AG10803 (cell line): ENCODE measurements around the gene DYRK2.

Source experiments
- DNase-seq: peaks from one replicate; pipeline ENCODE4 v3.0.0; 2010; ENCODE audit warnings: low read depth
- H3K4me3 ChIP-seq: 2 replicates; pipeline ENCODE4 v1.5.1; 2011; ENCODE audit warnings: mild to moderate bottlenecking, low read length, control low read depth
- CTCF ChIP-seq: conservative IDR thresholded peaks from 2 replicates; pipeline ENCODE4 v1.5.1; 2011; ENCODE audit warnings: mild to moderate bottlenecking, low read length, control low read depth, inconsistent platforms

The DYRK2 gene

GRCh38 chr12:67692135-67692534, 43.6 kb downstream of the DYRK2 start:
- no peak for TF ChIP-seq CTCF
- H3K4me3 ChIP-seq: no peak overlapping the region

GRCh38 chr12:67692966-67693365, 44.4 kb downstream of the DYRK2 start:
- TF ChIP-seq CTCF: no peak
- no peak for DNase-seq
- no peak overlapping the region for H3K4me3 ChIP-seq

More at GRCh38 chr12:67692135-67692534, 43.6 kb downstream of the DYRK2 start:
- no peak for DNase-seq

GRCh38 chr12:67693894-67694293, 45.3 kb downstream of the DYRK2 start:
- TF ChIP-seq CTCF: no peak
- no peak for DNase-seq
- no peak overlapping the region for H3K4me3 ChIP-seq

GRCh38 chr12:67694306-67694900, 45.9 kb downstream of the DYRK2 start:
- no peak for TF ChIP-seq CTCF
- no peak overlapping the region for H3K4me3 ChIP-seq
- no peak for DNase-seq

GRCh38 chr12:67695974-67696373, 47.4 kb downstream of the DYRK2 start:
- no peak for TF ChIP-seq CTCF
- no peak overlapping the region for H3K4me3 ChIP-seq
- no peak for DNase-seq

GRCh38 chr12:67697443-67697842, 48.9 kb downstream of the DYRK2 start:
- H3K4me3 ChIP-seq: no peak overlapping the region
- peak; percentile 74 for DNase-seq
- no peak for TF ChIP-seq CTCF

- TF ChIP-seq CTCF: no peak
- DNase-seq: peak; percentile 84
- peak overlapping the region; percentile 51 for H3K4me3 ChIP-seq
Measured at GRCh38 chr12:67697967-67698366, 49.4 kb downstream of the DYRK2 start.
